ENCODE results near the gene SLC22A17.

Gene SLC22A17

GRCh38 chr14:23378612-23379220 lies 26.0 kb upstream of the SLC22A17 start:
- Histone ChIP-seq H3F3A (ENCODE audit: control insufficient read depth, insufficient read depth) (no peaks in the 10 kb centered on the region), H3K4me2 (ENCODE audit: low read length) (no peak overlapping the region), H4K20me1 (ENCODE audit: control insufficient read depth, insufficient read depth, low read depth, low read length) (no peaks in the 10 kb centered on the region), H3K9me2 (replicated peaks; ENCODE audit: control insufficient read depth, low read length) (no peaks in the 10 kb centered on the region), H3K36me3 (ENCODE audit: control insufficient read depth, low read length) (no peaks in the 10 kb centered on the region), H3K27me3 (ENCODE audit: control insufficient read depth, low read length) (0 out of 2 replicates have a peak, but pooled peaks cover 2% of the 10 kb centered on the region), H3K4me1 (ENCODE audit: control insufficient read depth, low read length) (no peaks in the 10 kb centered on the region), H3K9me3 (ENCODE audit: control insufficient read depth, insufficient read depth, low read length) (no peaks in the 10 kb centered on the region), H3K27ac (ENCODE audit: low read depth, low read length) (no peak overlapping the region), H3K4me3 (ENCODE audit: low read length) (no peak overlapping the region), H3K79me2 (ENCODE audit: control insufficient read depth, low read length) (no peaks in the 10 kb centered on the region)
- TF ChIP-seq CTCF (IDR thresholded peaks at IDR 0.05; ENCODE audit: low read depth, low read length, poor library complexity, severe bottlenecking) (no peak), EZH2phosphoT487 (IDR thresholded peaks at IDR 0.05; ENCODE audit: borderline replicate concordance, low read length) (no peak)

GRCh38 chr14:23377573-23378563 lies 25.2 kb upstream of the SLC22A17 start:
- no peak overlapping the region for H3K27ac ChIP-seq (ENCODE audit: low read depth, low read length)
- no peaks in the 10 kb centered on the region for H4K20me1 ChIP-seq (ENCODE audit: control insufficient read depth, insufficient read depth, low read depth, low read length)
- H3K79me2 ChIP-seq (ENCODE audit: control insufficient read depth, low read length) = no peaks in the 10 kb centered on the region
- no peaks in the 10 kb centered on the region for H3K9me2 ChIP-seq (replicated peaks; ENCODE audit: control insufficient read depth, low read length)
- H3K9me3 ChIP-seq (ENCODE audit: control insufficient read depth, insufficient read depth, low read length) = no peaks in the 10 kb centered on the region
- H3K4me1 ChIP-seq (ENCODE audit: control insufficient read depth, low read length) = 0 out of 2 replicates have a peak, but pooled peaks cover under 1% of the 10 kb centered on the region
- H3K27me3 ChIP-seq (ENCODE audit: control insufficient read depth, low read length) = 0 out of 2 replicates have a peak, but pooled peaks cover 2% of the 10 kb centered on the region
- H3K4me3 ChIP-seq (ENCODE audit: low read length) = no peak overlapping the region
- H3K36me3 ChIP-seq (ENCODE audit: control insufficient read depth, low read length) = no peaks in the 10 kb centered on the region
- TF ChIP-seq EZH2phosphoT487 (IDR thresholded peaks at IDR 0.05; ENCODE audit: borderline replicate concordance, low read length) (no peak), CTCF (IDR thresholded peaks at IDR 0.05; ENCODE audit: low read depth, low read length, poor library complexity, severe bottlenecking) (no peak)
- H3K4me2 ChIP-seq (ENCODE audit: low read length) = no peak overlapping the region
- H3F3A ChIP-seq (ENCODE audit: control insufficient read depth, insufficient read depth) = no peaks in the 10 kb centered on the region

- Histone ChIP-seq H3K4me3 (ENCODE audit: low read length) (no peak overlapping the region), H3K9me3 (ENCODE audit: control insufficient read depth, insufficient read depth, low read length) (no peaks in the 10 kb centered on the region), H3K79me2 (ENCODE audit: control insufficient read depth, low read length) (no peaks in the 10 kb centered on the region), H3K36me3 (ENCODE audit: control insufficient read depth, low read length) (no peaks in the 10 kb centered on the region), H4K20me1 (ENCODE audit: control insufficient read depth, insufficient read depth, low read depth, low read length) (no peaks in the 10 kb centered on the region), H3K27ac (ENCODE audit: low read depth, low read length) (no peak overlapping the region), H3K9me2 (replicated peaks; ENCODE audit: control insufficient read depth, low read length) (no peaks in the 10 kb centered on the region), H3F3A (ENCODE audit: control insufficient read depth, insufficient read depth) (no peaks in the 10 kb centered on the region), H3K4me2 (ENCODE audit: low read length) (no peak overlapping the region), H3K4me1 (ENCODE audit: control insufficient read depth, low read length) (0 out of 2 replicates have a peak, but pooled peaks cover 5% of the 10 kb centered on the region), H3K27me3 (ENCODE audit: control insufficient read depth, low read length) (0 out of 2 replicates have a peak, but pooled peaks cover 2% of the 10 kb centered on the region)
- no peak for TF ChIP-seq EZH2phosphoT487 (IDR thresholded peaks at IDR 0.05; ENCODE audit: borderline replicate concordance, low read length)
- no peak for TF ChIP-seq CTCF (IDR thresholded peaks at IDR 0.05; ENCODE audit: low read depth, low read length, poor library complexity, severe bottlenecking)
These were observed 24.5 kb upstream of the SLC22A17 start for GRCh38 chr14:23377198-23377550.
